GM21786 (cell line): ENCODE measurements around the gene SLC50A1.
"Not testable (repeated sequence)": the region's sequence is repeated elsewhere in the genome, so short reads cannot be mapped to it uniquely, and the experiment has no call there.

Experiments
- ATAC-seq: cut with Tn5 transposase; IDR thresholded peaks from one replicate; pipeline ENCODE4 v1.9.1; 2021; ENCODE audit not compliant: unreplicated experiment

The SLC50A1 gene

GRCh38 chr1:155116113-155116764 lies 19.4 kb upstream of the SLC50A1 start:
- no peak for ATAC-seq

DNA sequence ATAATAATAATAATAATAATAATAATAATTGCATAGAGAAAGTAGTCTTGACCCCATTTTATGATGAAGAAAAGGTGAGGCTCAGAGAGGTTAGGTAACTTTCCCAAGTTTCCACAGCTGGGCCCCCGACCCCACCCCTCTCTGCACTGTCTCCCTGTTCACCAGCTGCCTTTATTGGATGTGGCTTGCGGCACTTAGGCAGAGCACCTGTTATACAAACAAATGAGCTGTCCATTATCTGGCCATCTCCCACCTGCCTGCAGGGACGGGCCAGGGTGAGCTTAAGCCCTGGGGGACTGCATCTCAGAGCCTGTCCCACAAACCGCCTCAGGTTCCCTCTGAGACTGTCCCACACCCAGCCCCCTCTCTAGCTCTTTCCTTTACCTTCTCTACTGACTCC lies 18.0 kb upstream of the SLC50A1 start:
- ATAC-seq: no peak

GRCh38 chr1:155118090-155118489 lies 17.6 kb upstream of the SLC50A1 start:
- not testable (repeated sequence) for ATAC-seq

- ATAC-seq: no peak
Observed at GRCh38 chr1:155120253-155120652, 15.4 kb upstream of the SLC50A1 start.

DNA sequence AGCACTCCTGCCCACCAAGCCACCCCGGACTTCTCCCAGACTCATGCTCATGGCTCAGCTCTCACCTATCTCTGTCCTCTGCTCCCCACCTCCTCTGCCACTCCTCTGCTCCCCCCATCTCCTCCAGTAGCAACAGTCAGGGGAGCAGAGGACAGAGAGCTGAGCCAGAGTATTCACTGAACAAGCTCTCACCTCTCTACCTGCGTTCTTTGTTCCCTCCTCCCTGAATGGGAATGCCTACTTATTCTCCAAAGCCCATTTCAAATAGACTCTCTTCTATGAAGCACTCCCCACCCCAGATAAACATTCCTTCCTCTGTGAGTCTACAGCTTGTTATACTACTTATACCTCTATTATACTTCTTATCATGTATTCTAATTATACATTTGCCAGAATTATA lies 14.4 kb upstream of the SLC50A1 start:
- ATAC-seq: no peak

- ATAC-seq: no peak
Observed at GRCh38 chr1:155122308-155122707, 13.3 kb upstream of the SLC50A1 start.

- ATAC-seq: no peak
Observed at GRCh38 chr1:155123801-155124200, 11.9 kb upstream of the SLC50A1 start.

GRCh38 chr1:155124503-155125463 lies 10.9 kb upstream of the SLC50A1 start:
- ATAC-seq: no peak

DNA sequence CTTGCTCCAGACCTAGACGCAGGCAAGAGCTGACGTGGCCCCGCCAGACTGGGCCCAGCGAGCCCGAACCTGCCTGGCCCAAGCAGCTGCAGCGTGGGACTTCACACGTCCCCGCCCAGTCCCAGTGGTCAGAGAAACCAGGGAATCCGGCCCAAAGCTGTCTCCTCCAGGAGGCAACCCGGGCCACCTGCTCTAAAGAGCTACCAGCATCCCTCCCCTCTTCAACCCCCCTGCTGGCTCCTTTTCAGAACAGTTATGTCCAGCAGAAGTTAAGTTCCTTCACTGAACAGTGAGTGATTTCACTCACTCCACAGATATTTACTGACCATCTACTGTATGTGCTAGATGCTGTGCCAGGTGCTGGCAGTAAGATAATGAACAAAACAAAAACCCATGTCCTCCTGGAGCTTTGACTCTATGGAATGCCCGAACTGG lies 10.1 kb upstream of the SLC50A1 start:
- ATAC-seq: no peak

DNA sequence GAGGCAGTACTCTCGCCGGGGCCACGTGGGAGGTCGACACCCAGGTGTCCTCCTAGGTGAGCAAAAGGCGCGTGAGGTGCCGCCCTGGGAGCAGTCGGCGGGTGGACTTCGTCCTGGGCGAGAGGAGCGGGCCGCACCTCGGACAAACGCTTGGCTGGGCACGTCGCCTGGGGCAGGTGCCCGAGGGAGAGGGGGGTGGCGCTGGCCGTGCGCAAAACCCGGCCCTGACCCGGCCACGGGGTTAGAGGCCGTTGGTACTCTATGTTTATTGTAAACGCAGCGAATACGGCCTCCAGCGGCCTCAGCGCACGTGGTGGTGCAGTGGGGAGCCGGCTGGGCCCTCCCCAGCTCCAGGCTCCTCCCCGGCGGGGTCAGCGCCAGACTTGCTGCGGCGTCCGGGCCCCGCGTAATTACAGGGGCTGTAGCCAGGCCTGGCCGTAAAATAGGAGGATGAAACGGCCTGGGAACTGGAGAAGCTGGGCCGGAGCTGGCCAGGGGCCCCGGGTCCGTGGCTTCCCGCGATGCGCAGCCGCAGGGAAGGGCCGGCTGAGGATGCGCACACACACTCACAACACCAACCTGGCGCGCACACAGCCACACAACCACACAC lies 9.6 kb upstream of the SLC50A1 start:
- ATAC-seq: no peak

- ATAC-seq: no peak
Observed at GRCh38 chr1:155126556-155127104, 9.0 kb upstream of the SLC50A1 start.

DNA sequence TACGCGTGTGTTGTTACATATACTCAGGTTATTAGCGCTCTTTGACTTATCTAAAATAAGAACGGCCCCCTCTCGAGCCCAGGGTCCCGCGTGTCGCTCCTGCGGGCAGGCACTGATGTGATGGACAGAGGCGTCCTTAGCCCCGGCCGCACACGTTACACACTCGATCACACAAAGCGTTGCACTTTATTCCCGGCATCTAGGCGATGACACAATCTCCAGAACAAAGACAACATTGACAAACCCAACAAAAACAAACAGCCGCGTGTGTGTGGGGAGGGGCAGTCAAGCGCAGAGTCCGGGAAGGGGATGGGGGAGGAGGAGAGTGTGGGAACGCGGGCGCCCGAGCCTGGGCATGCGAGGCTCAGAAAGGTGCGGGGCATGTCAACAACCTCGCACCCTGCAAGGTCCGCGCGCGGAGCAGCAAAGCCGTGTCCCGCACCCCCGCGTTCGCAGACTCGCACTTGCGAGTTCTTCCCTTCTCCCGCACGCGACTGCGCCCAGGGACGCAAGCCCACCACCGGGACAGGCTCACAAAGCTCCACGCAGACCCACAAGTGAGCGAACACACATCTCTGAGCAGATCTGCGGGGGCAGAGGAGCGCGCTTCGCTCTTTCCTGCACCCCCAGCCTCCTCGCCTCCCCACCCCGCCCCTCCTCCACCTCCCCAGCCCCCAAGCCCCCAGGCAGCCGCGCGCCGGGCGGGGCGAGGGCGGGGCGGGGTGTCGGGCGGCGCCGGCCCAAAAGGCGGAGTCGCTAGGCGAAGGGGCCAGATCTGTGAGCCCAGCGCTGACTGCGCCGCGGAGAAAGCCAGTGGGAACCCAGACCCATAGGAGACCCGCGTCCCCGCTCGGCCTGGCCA lies 8.3 kb upstream of the SLC50A1 start, which contains the start of gene EFNA1:
Gene EFNA1 (plus strand): TSS at position 772 of the 862 bp plus-strand sequence. CDS start 102 bp downstream, outside the sequence.
- no peak for ATAC-seq

- ATAC-seq: no peak
Observed at GRCh38 chr1:155127967-155128754, 7.5 kb upstream of the SLC50A1 start.

DNA sequence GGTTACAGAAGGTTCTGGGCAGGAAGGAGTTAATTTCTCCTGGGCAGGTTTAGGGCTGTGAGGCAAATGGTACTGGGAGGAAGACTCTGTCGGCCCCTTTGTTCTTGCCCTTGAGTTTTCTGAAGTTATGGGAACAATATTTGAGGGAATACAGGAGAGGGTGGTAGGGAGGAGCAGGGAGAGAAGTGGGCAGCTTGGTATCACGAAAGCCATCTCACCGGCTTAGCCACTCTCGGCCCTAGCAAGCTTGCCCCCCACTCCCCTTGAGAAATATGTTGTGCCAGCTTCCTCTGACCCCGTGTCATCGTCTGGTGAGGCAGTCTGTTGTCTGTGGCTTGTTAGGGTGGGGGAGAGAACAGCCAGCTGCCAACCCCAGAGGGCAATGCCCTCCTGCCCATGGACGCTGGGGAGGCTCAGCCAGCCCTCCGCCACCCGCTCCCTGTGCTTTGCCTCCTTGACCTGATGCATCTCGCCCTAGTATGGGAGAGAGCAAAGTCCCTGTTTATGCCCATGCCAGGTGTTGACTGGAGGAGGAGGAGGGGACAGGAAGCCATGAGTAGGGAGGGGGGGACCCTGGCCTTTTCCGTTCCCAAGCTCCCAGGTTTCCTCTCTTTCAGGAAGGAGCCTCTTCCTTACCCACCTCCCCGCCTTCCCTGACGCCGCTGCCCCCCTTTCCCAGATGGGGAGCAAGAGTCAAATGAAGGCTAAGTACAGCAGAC lies 6.7 kb upstream of the SLC50A1 start:
- ATAC-seq: no peak

GRCh38 chr1:155130272-155131006 lies 5.2 kb upstream of the SLC50A1 start:
- no peak for ATAC-seq

- ATAC-seq: no peak
Observed at GRCh38 chr1:155131285-155131684, 4.4 kb upstream of the SLC50A1 start.

DNA sequence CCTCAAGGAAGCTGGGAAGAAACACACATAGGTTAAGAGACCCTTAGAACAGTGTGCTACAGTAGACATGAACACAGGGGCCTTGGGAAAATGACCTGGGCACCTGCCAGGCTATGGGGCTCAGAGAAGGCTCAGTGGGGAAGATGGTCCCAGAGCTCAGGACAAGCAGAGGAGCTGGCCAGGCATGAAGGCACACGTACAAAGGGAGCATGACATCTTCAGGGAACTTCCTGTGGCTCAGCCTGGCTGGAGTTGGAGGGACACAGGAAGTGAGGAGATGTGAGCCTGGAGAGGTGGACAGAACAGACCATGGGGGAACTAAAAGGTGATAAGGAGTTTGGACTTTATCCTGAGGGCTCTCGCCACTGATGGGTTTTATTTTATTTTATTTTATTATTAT lies 3.8 kb upstream of the SLC50A1 start:
- ATAC-seq: no peak

- ATAC-seq: no peak
Observed at GRCh38 chr1:155133799-155134281, 1.8 kb upstream of the SLC50A1 start.
